ENCODE measurements around the gene LRRTM4. TPM values are rescaled to one million over a fixed set of nuclear protein-coding genes. Genes with fewer than 3 reads are reported as not detected.

The LRRTM4 gene
- total RNA-seq, 4 donors from 2014 or later = 0.09 to 1.1 (median 0.61) TPM

DNA sequence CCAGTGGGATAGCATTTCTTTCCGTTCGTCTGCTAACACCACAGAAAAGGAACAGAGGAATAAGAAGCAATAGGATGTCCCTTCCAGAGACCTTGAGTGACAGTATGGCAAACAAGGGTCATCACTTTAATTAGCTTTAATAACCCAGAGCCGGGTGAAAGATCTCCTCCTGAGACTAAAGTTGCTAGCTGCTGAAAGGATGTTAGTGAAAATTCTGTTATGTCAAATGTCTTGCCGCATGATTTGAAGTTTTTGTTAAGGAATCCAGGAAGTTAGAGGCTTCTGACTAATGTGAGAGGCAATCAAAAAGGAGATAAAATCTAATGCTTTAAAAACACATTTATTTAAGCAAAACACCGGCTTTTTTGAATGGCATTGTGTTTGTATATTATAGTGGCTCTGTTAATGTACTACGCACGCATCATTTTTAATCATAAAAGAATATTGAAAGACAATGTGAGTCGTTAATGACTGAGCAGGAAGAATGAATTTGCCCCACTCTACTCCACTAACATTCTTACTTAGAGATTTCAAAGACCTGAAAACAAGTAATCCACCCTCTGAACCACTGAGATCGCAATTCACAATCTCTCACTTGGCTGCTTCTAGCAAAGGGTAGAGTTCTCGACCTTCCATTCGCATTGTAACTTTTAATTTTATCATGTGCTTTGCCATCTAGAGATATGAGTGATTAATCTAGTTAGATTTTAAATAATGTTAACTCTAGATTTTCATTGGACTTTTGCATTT is 536.6 kb downstream of the LRRTM4 start:
- TF ChIP-seq POLR2A (IDR thresholded peaks at IDR 0.05) = no peak
- TF ChIP-seq, protein P1, sequence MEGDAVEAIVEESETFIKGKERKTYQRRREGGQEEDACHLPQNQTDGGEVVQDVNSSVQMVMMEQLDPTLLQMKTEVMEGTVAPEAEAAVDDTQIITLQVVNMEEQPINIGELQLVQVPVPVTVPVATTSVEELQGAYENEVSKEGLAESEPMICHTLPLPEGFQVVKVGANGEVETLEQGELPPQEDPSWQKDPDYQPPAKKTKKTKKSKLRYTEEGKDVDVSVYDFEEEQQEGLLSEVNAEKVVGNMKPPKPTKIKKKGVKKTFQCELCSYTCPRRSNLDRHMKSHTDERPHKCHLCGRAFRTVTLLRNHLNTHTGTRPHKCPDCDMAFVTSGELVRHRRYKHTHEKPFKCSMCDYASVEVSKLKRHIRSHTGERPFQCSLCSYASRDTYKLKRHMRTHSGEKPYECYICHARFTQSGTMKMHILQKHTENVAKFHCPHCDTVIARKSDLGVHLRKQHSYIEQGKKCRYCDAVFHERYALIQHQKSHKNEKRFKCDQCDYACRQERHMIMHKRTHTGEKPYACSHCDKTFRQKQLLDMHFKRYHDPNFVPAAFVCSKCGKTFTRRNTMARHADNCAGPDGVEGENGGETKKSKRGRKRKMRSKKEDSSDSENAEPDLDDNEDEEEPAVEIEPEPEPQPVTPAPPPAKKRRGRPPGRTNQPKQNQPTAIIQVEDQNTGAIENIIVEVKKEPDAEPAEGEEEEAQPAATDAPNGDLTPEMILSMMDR (IDR thresholded peaks at IDR 0.05 in 4 of 5, conservative IDR thresholded peaks at IDR 0.05 in 1 of 5) = no peak
- no peaks in the 10 kb centered on the region for H3K9me3 ChIP-seq
- H3K36me3 ChIP-seq = no peaks in the 10 kb centered on the region
- no peak for ATAC-seq
- in situ Hi-C loops (cut with MboI; ENCODE audit: low sequenced_read_pairs in 4 of 4) = no loop called here
- H3K4me1 ChIP-seq = no peaks in the 10 kb centered on the region
- intact Hi-C loops (cut with DNase I; ENCODE audit: low total_unique reads) = no loop called here
- no peaks in the 10 kb centered on the region for H3K27me3 ChIP-seq
- no peak overlapping the region for H3K4me3 ChIP-seq
- no peak overlapping the region for H3K27ac ChIP-seq
- no peak for DNase-seq

DNA sequence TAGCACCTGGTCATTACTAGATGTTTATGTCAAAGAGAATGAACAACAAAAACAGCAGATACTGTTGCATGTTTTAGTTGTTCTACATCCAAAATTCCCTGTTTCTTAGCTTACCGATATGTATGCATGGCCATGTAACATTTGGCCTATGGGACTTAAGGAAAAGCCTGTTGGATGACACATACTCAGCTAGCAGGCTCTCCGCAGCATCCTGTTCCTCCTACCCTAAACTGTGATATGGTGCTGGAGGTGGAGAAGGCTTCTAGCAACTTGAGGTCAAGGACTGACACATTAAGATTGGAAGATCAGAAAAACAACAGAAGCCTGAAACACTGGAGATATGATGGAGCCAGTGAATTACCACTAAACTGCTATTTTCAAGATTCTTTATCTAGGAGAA is 537.8 kb downstream of the LRRTM4 start:
- in situ Hi-C loops (cut with MboI; ENCODE audit: low sequenced_read_pairs in 4 of 4) = no loop called here
- ATAC-seq (no peak), DNase-seq (no peak)
- H3K4me3 ChIP-seq = no peak overlapping the region
- no peaks in the 10 kb centered on the region for H3K36me3 ChIP-seq
- H3K27ac ChIP-seq = no peak overlapping the region
- no peaks in the 10 kb centered on the region for H3K4me1 ChIP-seq
- H3K9me3 ChIP-seq = no peaks in the 10 kb centered on the region
- TF ChIP-seq, protein P1 (IDR thresholded peaks at IDR 0.05 in 4 of 5, conservative IDR thresholded peaks at IDR 0.05 in 1 of 5) = no peak
- TF ChIP-seq POLR2A (IDR thresholded peaks at IDR 0.05) = no peak
- intact Hi-C loops (cut with DNase I; ENCODE audit: low total_unique reads) = no loop called here
- no peaks in the 10 kb centered on the region for H3K27me3 ChIP-seq

DNA sequence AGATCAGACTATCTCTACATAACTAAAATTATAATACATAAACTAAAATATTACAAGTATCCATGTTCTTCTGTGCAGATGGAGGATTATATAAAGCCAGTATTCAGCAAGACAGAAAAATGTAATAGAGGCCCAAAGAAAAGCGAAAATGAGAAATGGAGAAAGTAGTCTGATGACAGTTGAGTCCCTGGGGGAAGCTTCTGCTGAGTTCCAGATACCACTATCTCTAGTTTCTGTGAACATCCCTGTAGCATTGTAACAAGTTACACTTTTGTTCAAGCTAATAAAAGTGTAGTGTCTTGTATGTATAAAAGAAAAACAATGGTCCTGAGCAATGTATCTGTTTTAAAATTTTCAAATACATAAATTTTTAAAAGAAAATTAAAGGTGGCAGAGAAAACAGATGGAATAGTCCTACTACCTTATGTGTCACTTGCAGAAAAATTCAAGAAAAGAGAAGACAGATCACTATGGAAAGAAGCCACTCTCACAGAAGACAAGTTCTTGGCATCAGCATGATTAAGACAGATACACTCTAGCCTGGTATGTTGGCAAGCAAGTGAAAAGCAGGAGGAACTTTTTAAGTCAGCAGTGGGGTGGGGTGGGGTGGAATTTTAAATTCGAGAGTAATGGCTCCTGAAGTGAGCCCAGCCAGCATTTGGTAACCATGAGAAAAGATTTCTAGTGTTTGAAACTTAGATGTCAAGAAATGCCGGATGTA is 541.9 kb downstream of the LRRTM4 start:
- no peak for ATAC-seq
- intact Hi-C loops (cut with DNase I; ENCODE audit: low total_unique reads) = no loop called here

DNA sequence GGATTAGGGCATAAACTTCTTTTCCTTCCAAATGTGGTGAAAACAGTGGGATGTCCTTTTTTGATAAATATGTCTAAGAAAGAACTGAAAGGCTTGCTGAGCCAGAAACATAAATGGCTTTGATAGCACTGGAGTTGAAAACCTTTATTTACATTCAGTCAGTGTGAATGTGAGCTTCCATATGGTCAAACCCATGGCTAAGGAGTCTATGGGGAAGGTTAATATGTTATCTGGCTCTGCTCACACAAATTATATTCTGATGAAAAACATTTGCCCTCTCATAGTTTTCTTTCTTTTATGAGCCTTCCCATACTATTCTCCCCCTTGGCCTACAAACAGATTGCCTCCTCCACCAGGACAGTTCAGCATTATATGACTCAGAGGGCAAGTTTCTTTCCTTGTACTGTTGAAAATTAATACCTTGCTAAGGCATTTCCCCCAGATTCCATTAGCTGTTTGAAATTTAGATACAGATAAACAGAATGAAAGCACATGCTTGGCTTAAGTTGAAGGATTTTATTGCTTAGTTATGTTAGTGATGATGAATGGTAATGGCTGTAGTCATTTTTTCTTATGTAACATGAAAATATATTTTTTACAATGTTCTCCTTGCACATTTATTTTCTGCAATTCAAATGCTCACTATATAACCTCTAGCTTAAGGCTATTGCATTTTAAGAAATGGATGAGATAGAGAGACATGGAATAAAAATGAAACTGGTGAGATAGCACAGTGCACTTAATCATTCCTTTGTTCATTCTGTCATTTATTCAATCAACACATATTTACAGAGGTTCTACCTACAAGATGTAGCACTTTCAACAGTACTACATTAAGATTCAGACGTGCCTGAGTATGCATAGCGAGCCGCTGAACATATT is 544.1 kb downstream of the LRRTM4 start:
- no peak for ATAC-seq

More for the DNA sequence above, 541.9 kb downstream of the LRRTM4 start:
- H3K36me3 ChIP-seq = no peaks in the 10 kb centered on the region
- in situ Hi-C loops (cut with MboI; ENCODE audit: low sequenced_read_pairs in 4 of 4) = no loop called here
- no peaks in the 10 kb centered on the region for H3K27me3 ChIP-seq
- DNase-seq = no peak
- no peak overlapping the region for H3K4me3 ChIP-seq
- no peak overlapping the region for H3K27ac ChIP-seq
- H3K9me3 ChIP-seq = no peaks in the 10 kb centered on the region
- H3K4me1 ChIP-seq = no peaks in the 10 kb centered on the region
- TF ChIP-seq POLR2A (IDR thresholded peaks at IDR 0.05) = no peak
- TF ChIP-seq, protein P1 (IDR thresholded peaks at IDR 0.05 in 4 of 5, conservative IDR thresholded peaks at IDR 0.05 in 1 of 5) = no peak

More for the DNA sequence above, 544.1 kb downstream of the LRRTM4 start:
- DNase-seq = no peak
- Histone ChIP-seq H3K36me3 (no peaks in the 10 kb centered on the region), H3K4me3 (no peak overlapping the region), H3K27ac (no peak overlapping the region), H3K4me1 (no peaks in the 10 kb centered on the region), H3K27me3 (no peaks in the 10 kb centered on the region), H3K9me3 (no peaks in the 10 kb centered on the region)
- TF ChIP-seq, protein P1 (IDR thresholded peaks at IDR 0.05 in 4 of 5, conservative IDR thresholded peaks at IDR 0.05 in 1 of 5) = no peak
- TF ChIP-seq POLR2A (IDR thresholded peaks at IDR 0.05) = no peak
- in situ Hi-C loops (cut with MboI; ENCODE audit: low sequenced_read_pairs in 4 of 4) (no loop called here), intact Hi-C loops (cut with DNase I; ENCODE audit: low total_unique reads) (no loop called here)

Data from gastrocnemius medialis (tissue), 4 donors.